CD4-positive, alpha-beta memory T cell (primary cell): ENCODE results near the gene NCOA3. TPM values are rescaled to one million over a fixed set of nuclear protein-coding genes. Genes with fewer than 3 reads are reported as not detected.
A peak's percentile ranks its signal among the peaks of the same experiment; 100 is the strongest.

Experiments used
- CTCF ChIA-PET: fragments of 350-600 bp; sonication (Branson Sonifier 250); formaldehyde crosslinking; loops from one replicate; lab custom pipeline; 2021; ENCODE audit warnings: inconsistent platforms; ENCODE audit not compliant: partially characterized antibody; lab: Charles Lee
- POLR2A ChIA-PET: fragments of 350-600 bp; sonication (Branson Sonifier 250); formaldehyde crosslinking; loops from one replicate; lab custom pipeline; 2021; ENCODE audit not compliant: partially characterized antibody; lab: Charles Lee
- DNase-seq, 5 donors: peaks; one replicate each; pipeline versions ENCODE4 v3.0.0 to v3.0.0-alpha.2; 2020 to 2022; ENCODE audit warnings: mixed read lengths in 1 of 5
- H3K27ac ChIP-seq: one replicate; pipeline ENCODE4 v1.7.0; 2013; ENCODE audit warnings: low read depth, low read length
- H3K27me3 ChIP-seq: 2 replicates; pipeline ENCODE4 v1.7.0; 2013; ENCODE audit warnings: mild to moderate bottlenecking, low read length, moderate library complexity; ENCODE audit not compliant: insufficient read depth
- H3K36me3 ChIP-seq: 2 replicates; pipeline ENCODE4 v1.7.0; 2013; ENCODE audit warnings: mild to moderate bottlenecking, low read length, moderate library complexity; ENCODE audit not compliant: insufficient read depth
- H3K4me1 ChIP-seq: 2 replicates; pipeline ENCODE4 v1.7.0; 2013; ENCODE audit warnings: mild to moderate bottlenecking, low read length, moderate library complexity; ENCODE audit not compliant: insufficient read depth
- H3K4me3 ChIP-seq, 2 donors: one replicate each; pipeline ENCODE4 v1.7.0; 2013; ENCODE audit warnings: low read length in 2 of 2, mild to moderate bottlenecking in 1 of 2
- H3K9me3 ChIP-seq, 2 donors: one replicate each; pipeline ENCODE4 v1.7.0; 2013; ENCODE audit warnings: low read length in 2 of 2, control low read depth in 1 of 2; ENCODE audit not compliant: control insufficient read depth in 1 of 2
- H3K27ac Mint-ChIP-seq, 7 donors: one replicate each; pipeline ENCODE4 v1.8.0; 2020 to 2021; ENCODE audit warnings: mixed read lengths in 7 of 7, mild to moderate bottlenecking in 6 of 7, inconsistent platforms in 3 of 7, moderate library complexity in 3 of 7
- H3K27me3 Mint-ChIP-seq, 2 donors: one replicate each; pipeline ENCODE4 v1.8.0; 2020 to 2021; ENCODE audit warnings: mixed read lengths in 2 of 2
- H3K36me3 Mint-ChIP-seq, 2 donors: one replicate each; pipeline ENCODE4 v1.8.0; 2020 to 2021; ENCODE audit warnings: mixed read lengths in 2 of 2, inconsistent platforms in 1 of 2, mild to moderate bottlenecking in 1 of 2
- H3K4me1 Mint-ChIP-seq, 4 donors: one replicate each; pipeline ENCODE4 v1.8.0; 2020 to 2021; ENCODE audit warnings: mixed read lengths in 4 of 4, mild to moderate bottlenecking in 1 of 4
- H3K4me3 Mint-ChIP-seq, 8 donors: one replicate each; pipeline ENCODE4 v1.8.0; 2020 to 2021; ENCODE audit warnings: mixed read lengths in 8 of 8, mild to moderate bottlenecking in 7 of 8, moderate library complexity in 6 of 8, inconsistent platforms in 3 of 8
- H3K9me3 Mint-ChIP-seq, 8 donors: one replicate each; pipeline ENCODE4 v1.8.0; 2020 to 2021; ENCODE audit warnings: mixed read lengths in 8 of 8, mild to moderate bottlenecking in 5 of 8, inconsistent platforms in 3 of 8, moderate library complexity in 1 of 8
- intact Hi-C: fragments of 100-400 bp; cut with micrococcal nuclease; formaldehyde crosslinking; loops from one replicate; pipeline ENCODE4 v1.15.1; 2023
- polyA plus RNA-seq, 2 donors: library from polyadenylated mRNA; unstranded; fragments of 300-500 nt; fragmentation: Illumina TruSeq; gene quantifications; one replicate each; pipeline ENCODE4 v1.2.3, GENCODE V29; 2021
- total RNA-seq, 2 experiments: library from RNA; stranded (reverse); gene quantifications; one replicate each; pipeline ENCODE4 v1.2.3, GENCODE V29; 2021

The NCOA3 gene
- total and polyA plus RNA-seq, 4 experiments from 2014 or later = 7.0 to 74.7 (median 46.2) TPM

GRCh38 chr20:47675190-47676142 is 173.8 kb downstream of the NCOA3 start:
- CTCF ChIA-PET = interaction anchor here (1.2 to 7.3 kb wide), 4 partner anchors 11 to 947 kb away, joined by 3 to 78 read pairs (median 4); no protein-coding TSS in a partner anchor
- H3K9me3 ChIP-seq = no peaks in the 10 kb centered on the region
- Mint-ChIP-seq H3K27ac (peak overlapping the region in 1 of 7 donors; percentile 37), H3K4me1 (peaks cover 0 to 2% (median 0%) of the 10 kb centered on the region in 4 donors), H3K4me3 (no peak overlapping the region), H3K27me3 (no peaks in the 10 kb centered on the region), H3K36me3 (no peaks in the 10 kb centered on the region), H3K9me3 (peaks cover 0 to 5% (median 0%) of the 10 kb centered on the region in 8 donors)
- DNase-seq = no peak
- H3K36me3 ChIP-seq = no peaks in the 10 kb centered on the region
- POLR2A ChIA-PET = no interaction called here
- no peaks in the 10 kb centered on the region for H3K27me3 ChIP-seq
- intact Hi-C loops = no loop called here
- H3K4me1 ChIP-seq = no peaks in the 10 kb centered on the region
- no peak overlapping the region for H3K4me3 ChIP-seq
- H3K27ac ChIP-seq = no peak overlapping the region

DNA sequence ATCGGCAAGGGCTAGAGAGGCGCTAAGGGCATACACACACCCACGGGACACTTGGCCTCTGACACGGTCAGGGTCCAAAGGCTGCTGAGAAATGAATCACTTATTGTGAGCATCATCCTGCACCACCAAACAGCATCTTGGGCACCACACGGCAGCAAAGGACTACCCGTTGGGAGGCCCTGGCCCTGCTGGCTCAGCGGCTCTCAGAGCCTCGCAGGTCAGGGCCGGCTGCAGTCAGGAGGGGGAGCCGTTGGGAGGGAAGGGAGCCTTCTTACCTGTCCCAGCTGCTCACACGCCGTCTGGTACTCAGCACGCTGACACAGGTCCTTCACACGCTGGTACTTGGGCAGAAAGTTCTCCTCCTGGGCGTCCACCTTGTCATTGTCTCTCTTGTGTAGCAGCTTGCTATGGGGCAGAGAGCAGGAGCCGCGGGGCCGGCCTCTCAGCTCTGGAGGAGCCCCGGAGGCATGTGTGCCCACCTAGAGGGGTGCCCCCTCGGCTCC is 174.6 kb downstream of the NCOA3 start:
- Histone ChIP-seq H3K27ac (no peak overlapping the region), H3K4me3 (no peak overlapping the region), H3K36me3 (no peaks in the 10 kb centered on the region), H3K4me1 (no peaks in the 10 kb centered on the region), H3K9me3 (no peaks in the 10 kb centered on the region), H3K27me3 (no peaks in the 10 kb centered on the region)
- intact Hi-C loops = no loop called here
- Mint-ChIP-seq H3K36me3 (no peaks in the 10 kb centered on the region), H3K27me3 (no peaks in the 10 kb centered on the region), H3K27ac (no peak overlapping the region), H3K4me1 (peaks cover 0 to 2% (median 0%) of the 10 kb centered on the region in 4 donors), H3K4me3 (no peak overlapping the region), H3K9me3 (peaks cover 0 to 5% (median 0%) of the 10 kb centered on the region in 8 donors)
- CTCF ChIA-PET = interaction anchor here (1.4 to 7.3 kb wide), 2 partner anchors 12 to 946 kb away, joined by 4 to 78 read pairs; no protein-coding TSS in a partner anchor
- POLR2A ChIA-PET = no interaction called here
- no peak for DNase-seq

GRCh38 chr20:47676912-47677634 is 175.4 kb downstream of the NCOA3 start:
- peaks cover 0 to 5% (median 0%) of the 10 kb centered on the region in 8 donors for H3K9me3 Mint-ChIP-seq
- peaks cover 0 to 2% (median 0%) of the 10 kb centered on the region in 4 donors for H3K4me1 Mint-ChIP-seq
- Histone ChIP-seq H3K9me3 (no peaks in the 10 kb centered on the region), H3K4me1 (no peaks in the 10 kb centered on the region), H3K27me3 (no peaks in the 10 kb centered on the region), H3K27ac (no peak overlapping the region), H3K36me3 (no peaks in the 10 kb centered on the region), H3K4me3 (no peak overlapping the region)
- H3K36me3 Mint-ChIP-seq = no peaks in the 10 kb centered on the region
- no peak overlapping the region for H3K27ac Mint-ChIP-seq
- DNase-seq = no peak
- H3K4me3 Mint-ChIP-seq = no peak overlapping the region
- ChIA-PET CTCF (interaction anchor here (1.1 to 7.3 kb wide), 5 partner anchors 13 to 945 kb away, joined by 3 to 78 read pairs (median 5); no protein-coding TSS in a partner anchor), POLR2A (no interaction called here)
- H3K27me3 Mint-ChIP-seq = no peaks in the 10 kb centered on the region
- intact Hi-C loops = no loop called here

GRCh38 chr20:47677635-47678453 is 176.2 kb downstream of the NCOA3 start:
- CTCF ChIA-PET = interaction anchor here (0.6 to 7.3 kb wide), 6 partner anchors 14 to 969 kb away, joined by 3 to 78 read pairs (median 4); no protein-coding TSS in a partner anchor
- Mint-ChIP-seq H3K27ac (peak overlapping the region in 1 of 7 donors; percentile 53), H3K4me1 (peaks cover 0 to 2% (median 0%) of the 10 kb centered on the region in 4 donors)

DNA sequence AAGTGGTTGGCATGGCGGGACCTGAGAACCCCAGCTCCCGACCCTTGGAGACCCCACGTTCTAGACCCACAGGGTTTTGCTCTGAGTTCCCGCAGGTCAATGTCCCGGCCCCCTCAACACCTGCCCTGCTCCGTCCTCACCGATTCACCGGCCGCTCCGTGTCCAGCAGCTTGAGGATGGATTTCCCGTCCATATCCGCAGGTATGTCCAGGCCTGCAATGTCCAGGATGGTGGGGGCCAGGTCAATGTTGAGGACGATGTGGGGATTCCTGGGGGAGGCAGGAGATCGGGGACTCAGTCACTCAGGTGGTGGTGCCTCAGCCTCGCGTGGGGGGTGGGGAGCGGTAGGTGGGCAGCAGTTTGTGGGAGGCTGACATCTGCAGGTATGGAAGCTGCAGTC is 176.8 kb downstream of the NCOA3 start:
- Histone ChIP-seq H3K4me1 (no peaks in the 10 kb centered on the region), H3K4me3 (no peak overlapping the region), H3K36me3 (no peaks in the 10 kb centered on the region), H3K9me3 (no peaks in the 10 kb centered on the region), H3K27ac (no peak overlapping the region), H3K27me3 (no peaks in the 10 kb centered on the region)
- Mint-ChIP-seq H3K9me3 (peaks cover 0 to 2% (median 0%) of the 10 kb centered on the region in 8 donors), H3K27me3 (no peaks in the 10 kb centered on the region), H3K27ac (peak overlapping the region in 1 of 7 donors; percentile 42), H3K36me3 (no peaks in the 10 kb centered on the region), H3K4me1 (peaks cover 0 to 2% (median 0%) of the 10 kb centered on the region in 4 donors), H3K4me3 (no peak overlapping the region)
- DNase-seq = no peak
- POLR2A ChIA-PET = no interaction called here
- CTCF ChIA-PET = interaction anchor here (0.6 to 7.3 kb wide), 5 partner anchors 16 to 969 kb away, joined by 3 to 78 read pairs (median 5); no protein-coding TSS in a partner anchor
- intact Hi-C loops = loop anchor here (1.0 kb wide), 1 partner anchor 943 kb away; no protein-coding TSS in a partner anchor

More at GRCh38 chr20:47677635-47678453, 176.2 kb downstream of the NCOA3 start:
- POLR2A ChIA-PET = no interaction called here
- Histone ChIP-seq H3K9me3 (no peaks in the 10 kb centered on the region), H3K36me3 (no peaks in the 10 kb centered on the region), H3K27me3 (no peaks in the 10 kb centered on the region), H3K4me1 (no peaks in the 10 kb centered on the region), H3K27ac (no peak overlapping the region), H3K4me3 (no peak overlapping the region)
- DNase-seq = peak; percentile 33 to 53 (median 47)
- no peaks in the 10 kb centered on the region for H3K36me3 Mint-ChIP-seq
- H3K9me3 Mint-ChIP-seq = peaks cover 0 to 3% (median 0%) of the 10 kb centered on the region in 8 donors
- intact Hi-C loops = loop anchor here (1.0 kb wide), 1 partner anchor 943 kb away; no protein-coding TSS in a partner anchor
- H3K27me3 Mint-ChIP-seq = no peaks in the 10 kb centered on the region
- no peak overlapping the region for H3K4me3 Mint-ChIP-seq

DNA sequence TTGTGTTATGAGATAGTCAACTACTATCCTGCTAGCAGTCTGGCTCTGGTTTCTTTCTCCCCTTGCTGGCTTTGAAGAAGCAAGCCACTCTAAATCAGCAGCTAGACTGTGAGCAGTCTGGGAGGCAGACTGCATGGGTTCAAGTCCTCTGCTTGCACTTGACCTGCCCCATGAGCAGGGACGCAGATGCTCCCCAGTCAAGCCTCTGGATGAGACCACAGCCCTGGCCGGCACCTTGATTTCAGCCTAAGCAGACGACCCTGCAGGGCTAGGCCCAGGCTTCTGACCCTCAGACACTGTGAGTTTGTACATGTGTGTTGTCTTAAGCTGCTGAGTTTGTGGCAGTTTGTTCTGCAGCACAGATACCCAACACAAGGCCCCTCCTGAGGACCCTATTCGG is 177.8 kb downstream of the NCOA3 start:
- Mint-ChIP-seq H3K4me1 (peaks cover 0 to 2% (median 0%) of the 10 kb centered on the region in 4 donors), H3K9me3 (peaks cover 0 to 2% (median 0%) of the 10 kb centered on the region in 8 donors), H3K4me3 (peak overlapping the region in 1 of 8 donors; percentile 3), H3K27ac (no peak overlapping the region), H3K27me3 (no peaks in the 10 kb centered on the region), H3K36me3 (no peaks in the 10 kb centered on the region)
- H3K4me3 ChIP-seq = no peak overlapping the region
- H3K27ac ChIP-seq = no peak overlapping the region
- no peak for DNase-seq
- no peaks in the 10 kb centered on the region for H3K9me3 ChIP-seq
- H3K27me3 ChIP-seq = no peaks in the 10 kb centered on the region
- intact Hi-C loops = no loop called here
- H3K36me3 ChIP-seq = no peaks in the 10 kb centered on the region
- ChIA-PET POLR2A (no interaction called here), CTCF (interaction anchor here (7.3 kb wide), 1 partner anchor 943 kb away, joined by 78 read pairs; no protein-coding TSS in a partner anchor)
- no peaks in the 10 kb centered on the region for H3K4me1 ChIP-seq
